NCI-H226 (cell line): ENCODE data around the gene GIGYF1.
"Not testable (repeated sequence)": the region's sequence is repeated elsewhere in the genome, so short reads cannot be mapped to it uniquely, and the experiment has no call there.

Source experiments
- DNase-seq: peaks from one replicate; pipeline ENCODE4 v3.0.0-alpha.2; 2015

GIGYF1 gene

GRCh38 chr7:100694098-100694745 lies at the start of gene GIGYF1:
TSS of gene GIGYF1 (minus strand) at chr7:100694250. CDS start at chr7:100688238, 6,012 bp downstream.
- peak; percentile 51 for DNase-seq

- no peak for DNase-seq
Measured at GRCh38 chr7:100739934-100740333, 45.9 kb upstream of the GIGYF1 start.

- no peak for DNase-seq
Measured at GRCh38 chr7:100736671-100737070, 42.6 kb upstream of the GIGYF1 start.

- no peak for DNase-seq
Measured at GRCh38 chr7:100735730-100736129, 41.7 kb upstream of the GIGYF1 start.

GRCh38 chr7:100731937-100732636 lies 38.0 kb upstream of the GIGYF1 start:
- no peak for DNase-seq

GRCh38 chr7:100730136-100730800 lies 36.2 kb upstream of the GIGYF1 start:
- no peak for DNase-seq

GRCh38 chr7:100728196-100728595 lies 34.1 kb upstream of the GIGYF1 start:
- DNase-seq, result no peak

GRCh38 chr7:100726996-100727761 lies 33.1 kb upstream of the GIGYF1 start:
- DNase-seq, result no peak

- DNase-seq, result not testable (repeated sequence)
Measured at GRCh38 chr7:100724364-100724763, 30.3 kb upstream of the GIGYF1 start.

- no peak for DNase-seq
Measured at GRCh38 chr7:100723732-100724275, 29.8 kb upstream of the GIGYF1 start.

GRCh38 chr7:100722480-100723212 lies 28.6 kb upstream of the GIGYF1 start:
- DNase-seq, result no peak

GRCh38 chr7:100721505-100721812 lies 27.4 kb upstream of the GIGYF1 start:
- DNase-seq, result no peak

- no peak for DNase-seq
Measured at GRCh38 chr7:100720671-100721504, 26.8 kb upstream of the GIGYF1 start.

- no peak for DNase-seq
Measured at GRCh38 chr7:100720279-100720670, 26.2 kb upstream of the GIGYF1 start, which contains the start of gene EPO. TSS of gene EPO (plus strand) at chr7:100720468. CDS start at chr7:100720981, 513 bp downstream.

GRCh38 chr7:100719523-100720278 lies 25.7 kb upstream of the GIGYF1 start:
- no peak for DNase-seq

GRCh38 chr7:100717073-100717472 lies 23.0 kb upstream of the GIGYF1 start:
- not testable (repeated sequence) for DNase-seq

GRCh38 chr7:100714725-100715124 lies 20.7 kb upstream of the GIGYF1 start:
- no peak for DNase-seq

- no peak for DNase-seq
Measured at GRCh38 chr7:100711369-100711768, 17.3 kb upstream of the GIGYF1 start.

- DNase-seq, result no peak
Measured at GRCh38 chr7:100710452-100710851, 16.4 kb upstream of the GIGYF1 start.

- no peak for DNase-seq
Measured at GRCh38 chr7:100708395-100708794, 14.3 kb upstream of the GIGYF1 start.
